Fibroblast of lung (primary cell): Measurements from ENCODE around the gene LCN6.

Experiments used
- CTCF ChIP-seq, 2 donors: IDR thresholded peaks in 1 of 2; conservative IDR thresholded peaks in 1 of 2; 1 replicate in 1 of 2; 2 replicates in 1 of 2; pipeline ENCODE4 v1.5.1; 2011 to 2012; ENCODE audit warnings: low read length in 2 of 2, control low read depth in 1 of 2, inconsistent platforms in 1 of 2, low read depth in 1 of 2, mild to moderate bottlenecking in 1 of 2
- EZH2 ChIP-seq: IDR thresholded peaks from 2 replicates; pipeline ENCODE4 v1.5.1; 2012; ENCODE audit warnings: low read length, control low read depth, mild to moderate bottlenecking; ENCODE audit errors: missing control alignments

- TF ChIP-seq CTCF (conservative IDR thresholded peaks at IDR 0.05 in 1 of 2, IDR thresholded peaks at IDR 0.05 in 1 of 2; ENCODE audit: low read depth in 1 of 2, low read length in 2 of 2) (no peak), EZH2 (no peak)
Observed at GRCh38 chr9:136793086-136793946, 45.0 kb upstream of the LCN6 start.
